ENCODE results near the gene ARL15. TPM values are rescaled to one million over a fixed set of nuclear protein-coding genes. Genes with fewer than 3 reads are reported as not detected.

Gene ARL15
- total RNA-seq, 1 donor from 2014 or later, result 29.5 TPM

DNA sequence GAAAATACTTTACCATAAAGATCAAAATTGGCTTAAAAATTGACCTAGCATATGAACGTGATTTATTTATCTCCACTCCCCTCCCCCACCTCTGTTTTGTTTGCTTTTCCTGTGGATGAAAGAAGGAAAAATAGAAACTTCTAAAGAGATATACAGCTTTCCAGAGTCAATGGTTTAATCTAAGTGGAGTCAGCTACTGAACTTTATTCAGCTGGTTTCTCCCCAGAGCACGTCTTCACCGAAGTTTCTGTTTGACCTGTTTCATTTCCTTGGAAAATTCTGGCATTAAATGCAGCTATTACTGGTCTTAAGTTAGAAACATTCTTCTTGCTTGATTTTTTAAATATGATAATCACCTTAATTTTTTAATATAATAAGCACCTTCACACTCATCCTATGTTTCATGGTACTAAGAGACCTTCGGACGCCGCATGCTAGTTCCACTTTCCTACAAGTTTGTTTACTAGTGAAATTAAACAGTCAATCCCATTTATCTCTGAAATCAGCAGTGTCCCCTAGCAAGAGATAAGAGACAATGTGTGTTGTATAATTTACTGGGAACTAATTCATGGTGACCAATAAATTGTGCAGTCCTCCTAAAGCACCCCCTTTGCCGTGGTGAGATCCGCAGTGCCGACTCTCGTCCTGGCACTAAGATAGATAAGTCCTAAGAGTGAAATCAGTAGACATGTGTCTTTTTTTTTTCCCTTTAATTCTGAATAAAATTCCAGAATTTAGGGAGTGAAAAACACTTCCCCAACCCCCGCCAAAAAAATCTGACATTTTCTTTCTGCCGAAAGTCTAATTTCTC lies 89.9 kb downstream of the ARL15 start:
- DNase-seq (no peak), ATAC-seq (no peak)
- Histone ChIP-seq H3K9me3 (no peaks in the 10 kb centered on the region), H3K4me1 (no peaks in the 10 kb centered on the region), H3K36me3 (no peaks in the 10 kb centered on the region), H3K27ac (no peak overlapping the region), H3K4me3 (peak overlapping the region; percentile 19), H3K27me3 (no peaks in the 10 kb centered on the region)
- TF ChIP-seq, protein P1, sequence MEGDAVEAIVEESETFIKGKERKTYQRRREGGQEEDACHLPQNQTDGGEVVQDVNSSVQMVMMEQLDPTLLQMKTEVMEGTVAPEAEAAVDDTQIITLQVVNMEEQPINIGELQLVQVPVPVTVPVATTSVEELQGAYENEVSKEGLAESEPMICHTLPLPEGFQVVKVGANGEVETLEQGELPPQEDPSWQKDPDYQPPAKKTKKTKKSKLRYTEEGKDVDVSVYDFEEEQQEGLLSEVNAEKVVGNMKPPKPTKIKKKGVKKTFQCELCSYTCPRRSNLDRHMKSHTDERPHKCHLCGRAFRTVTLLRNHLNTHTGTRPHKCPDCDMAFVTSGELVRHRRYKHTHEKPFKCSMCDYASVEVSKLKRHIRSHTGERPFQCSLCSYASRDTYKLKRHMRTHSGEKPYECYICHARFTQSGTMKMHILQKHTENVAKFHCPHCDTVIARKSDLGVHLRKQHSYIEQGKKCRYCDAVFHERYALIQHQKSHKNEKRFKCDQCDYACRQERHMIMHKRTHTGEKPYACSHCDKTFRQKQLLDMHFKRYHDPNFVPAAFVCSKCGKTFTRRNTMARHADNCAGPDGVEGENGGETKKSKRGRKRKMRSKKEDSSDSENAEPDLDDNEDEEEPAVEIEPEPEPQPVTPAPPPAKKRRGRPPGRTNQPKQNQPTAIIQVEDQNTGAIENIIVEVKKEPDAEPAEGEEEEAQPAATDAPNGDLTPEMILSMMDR (IDR thresholded peaks at IDR 0.05), result no peak
- intact Hi-C loops (cut with DNase I), result no loop called here

DNA sequence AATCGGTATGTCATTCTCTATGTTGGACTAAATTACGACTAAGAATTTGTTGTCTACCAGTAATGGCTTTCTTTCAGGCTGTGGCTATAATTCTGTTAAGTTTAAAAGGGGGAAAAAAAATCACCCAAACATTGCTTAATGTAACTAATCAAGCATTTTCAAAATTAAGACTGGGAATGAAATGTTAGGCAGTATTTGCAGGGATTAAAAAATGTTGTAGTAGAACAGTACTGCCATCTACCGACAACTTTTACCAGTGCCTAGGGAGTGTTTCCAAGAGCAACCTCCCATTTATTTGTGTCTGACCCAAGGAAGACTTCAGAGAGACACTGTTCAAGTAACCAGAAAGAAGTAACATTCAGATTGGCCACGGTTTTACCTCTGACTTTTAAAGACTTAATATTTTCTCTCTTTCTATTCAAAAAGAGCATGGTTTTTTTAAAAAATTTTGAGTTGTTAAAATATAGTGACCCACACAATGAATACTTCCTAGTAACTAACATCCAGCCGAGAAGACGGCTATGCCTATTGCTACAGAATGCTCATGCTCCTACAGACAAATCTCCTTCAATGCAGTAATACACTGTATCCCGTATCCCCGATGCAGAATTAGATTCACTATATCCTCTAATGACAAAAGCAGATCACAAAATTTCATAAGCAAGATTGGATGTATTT lies 92.4 kb downstream of the ARL15 start:
- intact Hi-C loops (cut with DNase I), result loop anchor here (10.0 kb wide), 1 partner anchor 743 kb away; no protein-coding TSS in a partner anchor
- Histone ChIP-seq H3K27ac (no peak overlapping the region), H3K36me3 (no peaks in the 10 kb centered on the region), H3K9me3 (no peaks in the 10 kb centered on the region), H3K4me3 (no peak overlapping the region), H3K4me1 (no peaks in the 10 kb centered on the region), H3K27me3 (no peaks in the 10 kb centered on the region)
- TF ChIP-seq, protein P1 (IDR thresholded peaks at IDR 0.05), result peak; percentile 84
- DNase-seq (no peak), ATAC-seq (peak; percentile 82)

DNA sequence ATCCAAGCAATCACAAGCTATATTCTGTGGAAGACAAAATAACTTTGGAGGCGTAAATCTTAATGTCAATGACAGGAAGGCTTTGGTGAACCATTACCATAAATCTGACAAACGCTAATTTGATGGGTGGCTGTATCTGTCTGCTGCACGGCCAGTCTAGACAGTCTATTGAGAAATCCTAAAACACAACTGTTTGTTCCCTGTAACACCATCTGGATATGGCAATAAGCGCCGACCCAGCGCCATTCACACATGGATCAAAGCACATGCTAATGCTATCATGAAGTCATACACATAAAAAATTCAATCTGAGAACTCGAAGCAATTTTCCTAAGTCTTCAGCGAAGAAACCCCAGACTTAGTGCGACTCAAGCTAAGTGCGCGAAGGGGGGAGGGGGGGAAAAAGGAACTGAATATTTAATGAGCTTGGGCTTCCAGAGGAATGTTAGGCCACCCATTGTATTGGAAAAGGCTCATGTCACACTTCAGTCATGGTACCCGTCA lies 95.1 kb downstream of the ARL15 start:
- H3K4me1 ChIP-seq, result no peaks in the 10 kb centered on the region
- intact Hi-C loops (cut with DNase I), result loop anchor here (10.0 kb wide), 1 partner anchor 740 kb away; no protein-coding TSS in a partner anchor
- no peaks in the 10 kb centered on the region for H3K9me3 ChIP-seq
- no peak overlapping the region for H3K4me3 ChIP-seq
- no peaks in the 10 kb centered on the region for H3K36me3 ChIP-seq
- no peak for DNase-seq
- ATAC-seq, result no peak
- no peak overlapping the region for H3K27ac ChIP-seq
- TF ChIP-seq, protein P1 (IDR thresholded peaks at IDR 0.05), result no peak
- no peaks in the 10 kb centered on the region for H3K27me3 ChIP-seq

DNA sequence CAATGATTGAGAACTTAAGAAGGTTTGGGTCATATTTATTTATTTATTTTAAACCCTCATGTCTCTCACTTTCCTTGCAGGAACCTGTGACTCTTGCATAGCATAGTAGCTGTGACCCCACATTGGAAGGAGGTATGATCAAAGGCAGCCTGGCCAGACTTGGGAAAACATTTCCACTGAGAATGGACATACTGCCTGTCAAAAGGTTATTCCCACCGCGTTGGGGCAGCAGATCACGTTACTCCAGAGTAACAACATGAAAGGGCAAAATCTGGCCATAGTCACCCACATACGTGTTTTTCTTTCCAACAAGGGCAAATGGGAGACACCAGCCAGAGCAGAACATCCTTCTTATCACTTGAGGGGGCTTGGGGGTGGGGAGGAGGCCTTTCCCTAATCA lies 95.7 kb downstream of the ARL15 start:
- TF ChIP-seq, protein P1 (IDR thresholded peaks at IDR 0.05), result no peak
- no peak overlapping the region for H3K27ac ChIP-seq
- ATAC-seq (no peak), DNase-seq (no peak)
- H3K9me3 ChIP-seq, result no peaks in the 10 kb centered on the region
- H3K36me3 ChIP-seq, result no peaks in the 10 kb centered on the region
- no peak overlapping the region for H3K4me3 ChIP-seq
- no peaks in the 10 kb centered on the region for H3K27me3 ChIP-seq
- H3K4me1 ChIP-seq, result no peaks in the 10 kb centered on the region
- intact Hi-C loops (cut with DNase I), result loop anchor here (10.0 kb wide), 1 partner anchor 740 kb away; no protein-coding TSS in a partner anchor

DNA sequence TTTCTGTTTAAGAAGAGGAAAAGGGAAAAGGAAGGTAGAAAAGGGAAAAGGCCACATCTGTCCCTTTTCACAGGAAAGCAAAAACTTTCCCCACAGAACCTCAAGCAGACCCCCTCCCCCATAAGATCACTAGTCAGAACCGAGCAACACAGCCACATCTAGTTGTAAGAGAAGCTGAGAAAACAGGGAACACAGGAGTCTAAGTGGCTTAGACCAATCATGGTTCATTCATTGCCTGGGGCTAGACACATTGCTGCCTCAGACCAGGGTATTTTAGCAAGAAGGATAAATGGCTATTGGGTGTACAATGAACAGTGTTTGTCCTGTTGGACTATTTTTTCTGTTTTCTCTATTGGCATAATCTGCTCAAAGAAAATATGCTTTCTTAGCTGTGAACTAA lies 98.0 kb downstream of the ARL15 start:
- Histone ChIP-seq H3K36me3 (no peaks in the 10 kb centered on the region), H3K4me1 (no peaks in the 10 kb centered on the region), H3K27ac (no peak overlapping the region), H3K27me3 (no peaks in the 10 kb centered on the region), H3K9me3 (no peaks in the 10 kb centered on the region), H3K4me3 (no peak overlapping the region)
- DNase-seq (no peak), ATAC-seq (no peak)
- TF ChIP-seq, protein P1 (IDR thresholded peaks at IDR 0.05), result no peak
- intact Hi-C loops (cut with DNase I), result loop anchor here (10.0 kb wide), 1 partner anchor 738 kb away; no protein-coding TSS in a partner anchor
